HG02852 (cell line): ENCODE measurements around the gene COMMD4.
"Not testable (repeated sequence)": the region's sequence is repeated elsewhere in the genome, so short reads cannot be mapped to it uniquely, and the experiment has no call there.

Experiments
- ATAC-seq: cut with Tn5 transposase; IDR thresholded peaks from one replicate; pipeline ENCODE4 v1.9.1; 2021; ENCODE audit warnings: mild to moderate bottlenecking, moderate library complexity; ENCODE audit not compliant: unreplicated experiment

Gene COMMD4

DNA sequence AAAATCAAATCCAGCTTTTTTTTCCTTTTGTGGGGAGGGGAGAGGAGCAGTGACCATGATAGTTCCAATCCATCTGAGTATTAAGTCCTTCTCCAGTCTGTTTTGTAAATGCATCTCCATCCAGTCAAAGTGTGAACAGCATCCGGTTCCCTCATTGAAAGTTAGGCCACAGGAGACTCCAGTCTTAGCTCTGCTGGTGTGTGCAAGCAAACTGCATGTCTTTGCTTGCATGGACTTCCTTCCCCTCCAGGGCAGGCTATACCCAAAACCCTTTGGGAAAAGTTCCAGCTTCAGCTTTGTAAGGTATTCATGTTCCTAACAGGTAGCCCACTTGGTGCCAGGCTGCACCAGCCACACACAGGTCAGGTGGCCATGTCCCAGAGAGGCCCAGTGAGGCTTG lies 35.6 kb downstream of the COMMD4 start:
- no peak for ATAC-seq

DNA sequence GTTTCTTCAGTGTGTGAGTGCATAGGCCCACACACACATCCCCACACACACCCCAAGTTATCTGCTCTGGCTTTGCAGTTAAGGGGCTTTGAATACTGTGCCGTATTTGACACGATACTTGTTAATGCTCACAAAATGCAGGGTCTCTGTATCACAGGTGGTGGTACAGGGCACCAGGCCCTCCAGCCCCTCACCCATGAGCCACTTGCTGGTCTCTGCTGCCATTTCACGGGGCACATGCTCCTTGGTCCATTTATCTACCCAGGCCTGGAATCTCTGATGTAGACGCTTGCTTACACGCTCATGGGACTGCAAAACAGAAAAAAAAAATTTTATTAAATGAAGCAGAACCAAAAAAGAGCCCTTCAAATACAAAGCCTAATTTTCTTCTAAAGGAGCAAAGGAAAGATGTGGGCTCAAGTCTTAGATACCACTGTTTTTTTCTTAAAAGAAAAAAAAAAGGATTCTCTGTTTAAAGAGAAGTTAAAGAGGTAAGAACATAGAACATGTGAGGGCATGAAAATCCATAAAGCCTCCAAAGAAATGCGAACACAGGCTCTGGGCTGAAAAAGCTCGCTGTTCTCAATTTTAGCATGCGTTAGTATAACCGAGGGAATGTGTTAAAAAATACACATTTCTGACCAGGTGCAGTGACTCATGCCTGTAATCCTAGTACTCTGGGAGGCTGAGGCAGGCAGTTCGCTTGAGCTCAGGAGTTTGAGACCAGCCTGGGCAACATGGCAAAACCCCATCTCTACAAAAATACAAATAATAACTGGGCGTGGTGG lies 36.2 kb downstream of the COMMD4 start:
- ATAC-seq = no peak

DNA sequence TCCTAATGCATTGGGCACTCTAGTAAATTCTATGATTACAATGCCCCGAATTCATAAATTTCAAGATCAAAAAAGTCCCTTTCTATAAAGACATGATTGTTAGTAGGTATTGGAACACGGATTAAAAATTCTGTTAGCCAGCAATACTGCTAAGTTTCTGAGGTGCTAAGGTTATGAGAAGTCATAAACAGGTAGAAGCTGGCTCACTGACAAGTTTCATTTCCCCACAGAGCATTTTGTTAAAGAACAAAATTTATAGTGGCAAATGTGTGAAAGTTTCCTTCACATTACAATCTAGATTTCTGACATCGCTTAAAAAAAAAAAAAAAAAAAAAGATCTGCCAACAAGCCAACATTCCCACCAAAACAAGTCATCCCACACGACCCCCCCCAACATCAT lies 44.9 kb downstream of the COMMD4 start:
- no peak for ATAC-seq

DNA sequence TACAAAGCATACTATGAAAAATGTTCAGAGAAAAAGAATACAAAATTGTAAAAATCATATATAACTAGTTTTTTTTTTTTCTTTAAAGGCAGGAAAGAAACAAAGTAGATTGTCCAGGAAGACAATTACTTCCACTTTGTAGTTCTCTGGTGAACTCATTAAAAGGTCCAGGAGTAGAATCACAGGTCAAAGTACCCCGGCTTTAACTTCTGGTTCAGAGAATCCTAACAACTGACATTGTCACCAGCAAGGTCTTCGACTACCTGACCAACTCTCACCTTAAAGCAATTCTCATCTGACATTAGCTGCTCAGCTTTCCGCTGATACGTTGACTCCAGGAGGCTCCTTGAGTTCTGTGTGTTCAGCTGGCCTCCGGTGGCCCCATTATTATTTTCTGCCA lies 48.1 kb downstream of the COMMD4 start:
- ATAC-seq = not testable (repeated sequence)
